ENCODE data around the gene CA10. TPM values are rescaled to one million over a fixed set of nuclear protein-coding genes. Genes with fewer than 3 reads are reported as not detected.

The CA10 gene
- total RNA-seq, 1 donor from 2014 or later = 0.20 TPM

- Mint-ChIP-seq H3K9me3 (peaks cover 12% of the 10 kb centered on the region), H3K27ac (no peak overlapping the region), H3K4me1 (no peaks in the 10 kb centered on the region), H3K36me3 (no peaks in the 10 kb centered on the region), H3K4me3 (no peak overlapping the region), H3K27me3 (ENCODE audit: low read depth) (no peaks in the 10 kb centered on the region)
- DNase-seq (ENCODE audit: low spot score in 2 of 2, unreplicated experiment in 2 of 2) = no peak
- TF ChIP-seq CTCF (IDR thresholded peaks at IDR 0.05; ENCODE audit: unreplicated experiment) = no peak
Observed at GRCh38 chr17:52048137-52048898, 110.2 kb downstream of the CA10 start.

- Mint-ChIP-seq H3K27ac (no peak overlapping the region), H3K9me3 (peaks cover 8% of the 10 kb centered on the region), H3K4me1 (no peaks in the 10 kb centered on the region), H3K4me3 (no peak overlapping the region), H3K36me3 (no peaks in the 10 kb centered on the region), H3K27me3 (ENCODE audit: low read depth) (no peaks in the 10 kb centered on the region)
- no peak for DNase-seq (ENCODE audit: low spot score in 2 of 2, unreplicated experiment in 2 of 2)
- no peak for TF ChIP-seq CTCF (IDR thresholded peaks at IDR 0.05; ENCODE audit: unreplicated experiment)
Observed at GRCh38 chr17:52047086-52047485, 111.4 kb downstream of the CA10 start.

- no peaks in the 10 kb centered on the region for H3K4me1 Mint-ChIP-seq
- no peak for TF ChIP-seq CTCF (IDR thresholded peaks at IDR 0.05; ENCODE audit: unreplicated experiment)
- H3K27ac Mint-ChIP-seq = no peak overlapping the region
- no peak overlapping the region for H3K4me3 Mint-ChIP-seq
- H3K36me3 Mint-ChIP-seq = no peaks in the 10 kb centered on the region
- no peaks in the 10 kb centered on the region for H3K9me3 Mint-ChIP-seq
- peaks cover 12% of the 10 kb centered on the region for H3K27me3 Mint-ChIP-seq (ENCODE audit: low read depth)
- DNase-seq (ENCODE audit: low spot score in 2 of 2, unreplicated experiment in 2 of 2) = no peak
Observed at GRCh38 chr17:52041123-52041617, 117.3 kb downstream of the CA10 start.

GRCh38 chr17:52036416-52036815 lies 122.1 kb downstream of the CA10 start:
- Mint-ChIP-seq H3K9me3 (no peaks in the 10 kb centered on the region), H3K27me3 (ENCODE audit: low read depth) (peaks cover 13% of the 10 kb centered on the region), H3K27ac (no peak overlapping the region), H3K36me3 (no peaks in the 10 kb centered on the region), H3K4me3 (no peak overlapping the region), H3K4me1 (no peaks in the 10 kb centered on the region)
- no peak for DNase-seq (ENCODE audit: low spot score in 2 of 2, unreplicated experiment in 2 of 2)
- TF ChIP-seq CTCF (IDR thresholded peaks at IDR 0.05; ENCODE audit: unreplicated experiment) = no peak

- no peak for TF ChIP-seq CTCF (IDR thresholded peaks at IDR 0.05; ENCODE audit: unreplicated experiment)
- Mint-ChIP-seq H3K4me1 (no peaks in the 10 kb centered on the region), H3K4me3 (no peak overlapping the region), H3K9me3 (no peaks in the 10 kb centered on the region), H3K27ac (no peak overlapping the region), H3K36me3 (no peaks in the 10 kb centered on the region), H3K27me3 (ENCODE audit: low read depth) (peaks cover 10% of the 10 kb centered on the region)
- DNase-seq (ENCODE audit: low spot score in 2 of 2, unreplicated experiment in 2 of 2) = no peak
Observed at GRCh38 chr17:52035336-52035915, 123.1 kb downstream of the CA10 start.

Data from mesothelial cell of epicardium (in vitro differentiated cells).